ENCODE data around the gene PNLIPRP3. TPM values are rescaled to one million over a fixed set of nuclear protein-coding genes. Genes with fewer than 3 reads are reported as not detected.
"Not testable (repeated sequence)": the region's sequence is repeated elsewhere in the genome, so short reads cannot be mapped to it uniquely, and the experiment has no call there.

The PNLIPRP3 gene
- total RNA-seq = not detected

DNA sequence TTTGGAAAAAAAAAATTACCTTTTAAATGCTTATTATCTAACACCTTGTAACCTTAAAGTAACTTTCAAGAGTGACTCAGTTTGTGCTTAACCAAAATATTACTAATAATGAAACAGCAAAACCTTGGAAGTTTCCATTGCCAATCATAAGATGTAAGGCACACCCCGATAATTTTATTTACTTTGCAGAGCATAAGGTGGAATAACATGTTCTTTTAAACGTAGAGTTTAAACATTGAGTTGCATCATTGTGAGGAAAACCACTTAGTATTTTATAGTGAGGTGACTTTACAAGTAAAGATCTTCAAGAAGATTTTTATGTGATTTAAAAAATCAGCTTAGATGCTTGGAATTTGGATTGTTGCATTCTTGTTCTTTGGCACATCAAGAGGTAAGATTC lies at the start of gene PNLIPRP3:
PNLIPRP3 (plus strand) TSS at position 177 of the 400 bp plus-strand sequence; CDS start at position 343, 166 bp downstream.
- no peaks in the 10 kb centered on the region for H3K9me3 Mint-ChIP-seq
- H3K27ac Mint-ChIP-seq = no peak within 1 kb of the TSS
- no peaks in the 10 kb centered on the region for H3K36me3 Mint-ChIP-seq (ENCODE audit: insufficient read depth in 2 of 2)
- no peak for DNase-seq
- peaks cover 11% of the 10 kb centered on the region for H3K27me3 Mint-ChIP-seq (ENCODE audit: low read depth)
- ATAC-seq (replicated peaks in 1 of 2) = no peak
- no peaks in the 10 kb centered on the region for H3K4me1 Mint-ChIP-seq (ENCODE audit: low read depth)
- H3K4me3 Mint-ChIP-seq = no peak within 1 kb of the TSS

DNA sequence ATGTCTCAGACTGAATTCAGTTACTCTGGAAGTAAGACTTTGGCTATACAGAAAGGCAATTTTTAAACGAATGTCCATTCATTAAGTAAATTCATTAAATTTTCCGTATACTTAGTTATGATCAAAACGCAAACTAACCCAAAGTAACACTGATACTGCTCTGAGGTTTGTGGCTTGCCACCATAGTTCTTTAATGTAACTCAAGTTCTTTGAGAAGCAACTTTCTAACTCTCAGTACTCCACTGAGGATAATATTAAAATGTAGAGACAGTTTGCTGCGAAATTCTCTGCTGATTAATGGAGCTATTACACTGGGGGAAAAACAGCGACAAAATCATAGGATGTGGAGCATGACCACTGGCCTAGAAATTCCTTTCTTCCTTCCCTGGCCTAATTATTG lies 45.4 kb upstream of the PNLIPRP3 start:
- no peak overlapping the region for H3K27ac Mint-ChIP-seq

GRCh38 chr10:116385311-116385710 lies 42.3 kb upstream of the PNLIPRP3 start:
- Mint-ChIP-seq H3K9me3 (no peaks in the 10 kb centered on the region), H3K4me1 (ENCODE audit: low read depth) (no peaks in the 10 kb centered on the region), H3K27me3 (ENCODE audit: low read depth) (peaks cover 2% of the 10 kb centered on the region), H3K36me3 (ENCODE audit: insufficient read depth in 2 of 2) (no peaks in the 10 kb centered on the region), H3K4me3 (no peak overlapping the region), H3K27ac (no peak overlapping the region)
- no peak for ATAC-seq (replicated peaks in 1 of 2)
- DNase-seq = no peak

More for the DNA sequence above, 45.4 kb upstream of the PNLIPRP3 start:
- Mint-ChIP-seq H3K36me3 (ENCODE audit: insufficient read depth in 2 of 2) (no peaks in the 10 kb centered on the region), H3K27me3 (ENCODE audit: low read depth) (no peaks in the 10 kb centered on the region), H3K4me1 (ENCODE audit: low read depth) (no peaks in the 10 kb centered on the region), H3K4me3 (no peak overlapping the region), H3K9me3 (no peaks in the 10 kb centered on the region)
- DNase-seq (no peak), ATAC-seq (replicated peaks in 1 of 2) (no peak)

GRCh38 chr10:116385994-116386809 lies 41.4 kb upstream of the PNLIPRP3 start:
- Mint-ChIP-seq H3K27ac (no peak overlapping the region), H3K36me3 (ENCODE audit: insufficient read depth in 2 of 2) (no peaks in the 10 kb centered on the region), H3K4me3 (no peak overlapping the region), H3K27me3 (ENCODE audit: low read depth) (peaks cover 8% of the 10 kb centered on the region), H3K4me1 (ENCODE audit: low read depth) (no peaks in the 10 kb centered on the region), H3K9me3 (no peaks in the 10 kb centered on the region)
- DNase-seq (peak in 1 of 2 donors; percentile 3), ATAC-seq (replicated peaks in 1 of 2) (no peak)

GRCh38 chr10:116393246-116393831 lies 34.3 kb upstream of the PNLIPRP3 start:
- not testable (repeated sequence) for H3K27ac Mint-ChIP-seq; H3K4me3 Mint-ChIP-seq; ATAC-seq (replicated peaks in 1 of 2); H3K36me3 Mint-ChIP-seq (ENCODE audit: insufficient read depth in 2 of 2); DNase-seq; H3K9me3 Mint-ChIP-seq; H3K4me1 Mint-ChIP-seq (ENCODE audit: low read depth)
- peaks cover 16% of the 10 kb centered on the region for H3K27me3 Mint-ChIP-seq (ENCODE audit: low read depth)

GRCh38 chr10:116395223-116395985 lies 32.2 kb upstream of the PNLIPRP3 start:
- DNase-seq = no peak
- H3K9me3 Mint-ChIP-seq = no peaks in the 10 kb centered on the region
- no peak overlapping the region for H3K4me3 Mint-ChIP-seq
- no peak for ATAC-seq (replicated peaks in 1 of 2)
- H3K27me3 Mint-ChIP-seq (ENCODE audit: low read depth) = peaks cover 13% of the 10 kb centered on the region
- H3K27ac Mint-ChIP-seq = no peak overlapping the region
- H3K36me3 Mint-ChIP-seq (ENCODE audit: insufficient read depth in 2 of 2) = no peaks in the 10 kb centered on the region
- H3K4me1 Mint-ChIP-seq (ENCODE audit: low read depth) = no peaks in the 10 kb centered on the region

GRCh38 chr10:116398224-116398623 lies 29.4 kb upstream of the PNLIPRP3 start:
- DNase-seq = no peak
- Mint-ChIP-seq H3K4me1 (ENCODE audit: low read depth) (no peaks in the 10 kb centered on the region), H3K27me3 (ENCODE audit: low read depth) (peaks cover 9% of the 10 kb centered on the region)

GRCh38 chr10:116402858-116403257 lies 24.8 kb upstream of the PNLIPRP3 start:
- Mint-ChIP-seq H3K4me3 (no peak overlapping the region), H3K36me3 (ENCODE audit: insufficient read depth in 2 of 2) (no peaks in the 10 kb centered on the region), H3K27ac (no peak overlapping the region), H3K9me3 (peaks cover 2% of the 10 kb centered on the region in 2 donors), H3K4me1 (ENCODE audit: low read depth) (no peaks in the 10 kb centered on the region), H3K27me3 (ENCODE audit: low read depth) (no peaks in the 10 kb centered on the region)
- DNase-seq = no peak
- no peak for ATAC-seq (replicated peaks in 1 of 2)

More at GRCh38 chr10:116398224-116398623, 29.4 kb upstream of the PNLIPRP3 start:
- Mint-ChIP-seq H3K27ac (no peak overlapping the region), H3K4me3 (no peak overlapping the region), H3K9me3 (peaks cover 0 to 2% of the 10 kb centered on the region in 2 donors), H3K36me3 (ENCODE audit: insufficient read depth in 2 of 2) (no peaks in the 10 kb centered on the region)
- no peak for ATAC-seq (replicated peaks in 1 of 2)

GRCh38 chr10:116403740-116404250 lies 23.9 kb upstream of the PNLIPRP3 start:
- Mint-ChIP-seq H3K27me3 (ENCODE audit: low read depth) (no peaks in the 10 kb centered on the region), H3K4me1 (ENCODE audit: low read depth) (no peaks in the 10 kb centered on the region), H3K36me3 (ENCODE audit: insufficient read depth in 2 of 2) (no peaks in the 10 kb centered on the region), H3K4me3 (no peak overlapping the region), H3K27ac (no peak overlapping the region), H3K9me3 (peaks cover 2 to 3% of the 10 kb centered on the region in 2 donors)
- DNase-seq = no peak
- ATAC-seq (replicated peaks in 1 of 2) = no peak

- Mint-ChIP-seq H3K9me3 (peaks cover 0 to 3% of the 10 kb centered on the region in 2 donors), H3K27ac (no peak overlapping the region), H3K4me3 (no peak overlapping the region), H3K27me3 (ENCODE audit: low read depth) (no peaks in the 10 kb centered on the region), H3K4me1 (ENCODE audit: low read depth) (no peaks in the 10 kb centered on the region), H3K36me3 (ENCODE audit: insufficient read depth in 2 of 2) (no peaks in the 10 kb centered on the region)
- no peak for DNase-seq
- no peak for ATAC-seq (replicated peaks in 1 of 2)
Measured at GRCh38 chr10:116408719-116409118, 18.9 kb upstream of the PNLIPRP3 start.

DNA sequence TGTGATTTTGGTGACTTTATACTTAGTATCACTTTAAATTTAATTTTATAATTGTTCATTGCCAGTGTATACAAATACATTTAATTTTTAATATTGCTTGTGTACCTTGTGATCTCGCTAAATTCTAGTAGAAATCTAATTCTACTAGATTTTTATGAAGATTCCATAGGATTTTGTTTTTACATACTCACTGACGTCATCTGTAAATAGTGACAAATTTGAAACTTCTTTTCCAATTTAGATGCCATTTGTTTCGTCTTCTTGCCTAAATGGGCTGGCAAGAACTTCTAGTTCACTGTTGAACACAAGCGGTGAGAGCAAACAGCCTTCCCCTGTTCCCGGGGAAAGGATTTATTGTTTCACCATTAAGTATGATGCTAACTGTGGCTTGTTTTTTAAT lies 17.3 kb upstream of the PNLIPRP3 start:
- Mint-ChIP-seq H3K27me3 (ENCODE audit: low read depth) (no peaks in the 10 kb centered on the region), H3K4me3 (no peak overlapping the region), H3K9me3 (peaks cover 0 to 3% of the 10 kb centered on the region in 2 donors), H3K27ac (no peak overlapping the region), H3K36me3 (ENCODE audit: insufficient read depth in 2 of 2) (no peaks in the 10 kb centered on the region), H3K4me1 (ENCODE audit: low read depth) (no peaks in the 10 kb centered on the region)
- DNase-seq (no peak), ATAC-seq (replicated peaks in 1 of 2) (no peak)

- Mint-ChIP-seq H3K9me3 (no peaks in the 10 kb centered on the region), H3K27me3 (ENCODE audit: low read depth) (peaks cover 6% of the 10 kb centered on the region), H3K4me1 (ENCODE audit: low read depth) (no peaks in the 10 kb centered on the region), H3K4me3 (no peak overlapping the region), H3K36me3 (ENCODE audit: insufficient read depth in 2 of 2) (no peaks in the 10 kb centered on the region), H3K27ac (no peak overlapping the region)
- DNase-seq = no peak
- peak; percentile 57 to 87 for ATAC-seq (replicated peaks in 1 of 2)
Measured at GRCh38 chr10:116417821-116418220, 9.8 kb upstream of the PNLIPRP3 start.

DNA sequence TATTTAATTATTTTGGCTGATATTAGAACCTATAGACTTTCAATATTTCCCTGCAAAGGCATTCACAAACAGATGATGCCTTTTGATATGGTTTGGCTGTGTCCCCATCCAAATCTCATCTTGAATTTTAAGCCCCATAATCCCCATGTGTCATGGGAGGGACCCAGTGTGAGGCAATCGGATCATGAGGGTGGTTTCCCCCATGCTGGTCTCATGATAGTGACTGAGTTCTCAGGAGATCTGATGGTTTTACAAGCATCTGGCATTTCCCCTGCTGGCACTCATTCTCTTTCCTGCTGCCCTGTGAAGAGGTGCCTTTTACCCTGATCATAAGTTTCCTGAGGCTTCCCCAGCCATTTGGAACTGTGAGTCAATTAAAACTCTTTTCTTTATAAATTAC lies 9.3 kb upstream of the PNLIPRP3 start:
- H3K4me1 Mint-ChIP-seq (ENCODE audit: low read depth) = no peaks in the 10 kb centered on the region
- no peak overlapping the region for H3K27ac Mint-ChIP-seq
- ATAC-seq (replicated peaks in 1 of 2) (peak in 1 of 2 donors; percentile 30), DNase-seq (no peak)
- no peaks in the 10 kb centered on the region for H3K9me3 Mint-ChIP-seq
- no peaks in the 10 kb centered on the region for H3K36me3 Mint-ChIP-seq (ENCODE audit: insufficient read depth in 2 of 2)
- peaks cover 6% of the 10 kb centered on the region for H3K27me3 Mint-ChIP-seq (ENCODE audit: low read depth)
- no peak overlapping the region for H3K4me3 Mint-ChIP-seq

Data from activated T-cell treated with anti-CD3 and anti-CD28 coated beads, Interleukin-2, amount 50 U/mL, for 72 hours (primary cell).